AG08395 (cell line): ENCODE data around the gene GABRA4.

Experiments
- DNase-seq: peaks from one replicate; pipeline ENCODE4 v3.0.0; 2012; ENCODE audit warnings: mixed read lengths, low spot score

Gene GABRA4

GRCh38 chr4:46927201-46927600, 66.2 kb downstream of the GABRA4 start:
- no peak for DNase-seq

DNA sequence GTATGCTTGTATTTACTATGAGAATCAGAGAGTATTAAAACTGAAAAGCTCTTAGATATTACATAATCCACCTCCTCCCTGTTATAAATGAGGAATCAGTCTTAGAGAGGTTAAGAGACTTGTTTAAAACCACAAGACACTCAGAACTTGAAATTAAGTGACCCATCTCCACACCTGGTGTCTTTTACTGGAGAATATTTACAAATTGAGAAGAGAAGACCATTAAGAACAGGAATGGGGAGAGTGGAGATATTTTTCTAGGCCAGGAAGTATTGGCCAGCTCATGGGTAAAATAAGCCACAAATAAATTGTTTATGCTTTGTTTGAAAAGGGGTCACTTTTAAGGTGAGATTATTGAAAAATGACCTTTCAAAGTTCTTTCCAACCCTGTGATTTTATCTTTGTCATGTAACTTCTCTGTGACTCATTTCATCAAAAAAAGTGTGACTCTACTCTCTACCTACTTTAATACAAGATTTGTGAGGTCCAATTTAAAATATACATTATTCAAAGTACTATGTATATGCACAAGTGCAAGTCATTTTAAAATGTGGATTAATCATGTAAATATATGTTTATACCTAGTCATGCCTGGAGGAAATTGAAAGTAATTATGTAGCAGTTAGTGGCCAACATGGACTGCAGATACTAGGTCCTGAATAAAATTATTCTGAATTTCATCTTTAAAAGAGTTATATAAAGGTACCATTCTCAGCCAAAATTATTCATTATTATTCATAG, 68.4 kb downstream of the GABRA4 start:
- no peak for DNase-seq

DNA sequence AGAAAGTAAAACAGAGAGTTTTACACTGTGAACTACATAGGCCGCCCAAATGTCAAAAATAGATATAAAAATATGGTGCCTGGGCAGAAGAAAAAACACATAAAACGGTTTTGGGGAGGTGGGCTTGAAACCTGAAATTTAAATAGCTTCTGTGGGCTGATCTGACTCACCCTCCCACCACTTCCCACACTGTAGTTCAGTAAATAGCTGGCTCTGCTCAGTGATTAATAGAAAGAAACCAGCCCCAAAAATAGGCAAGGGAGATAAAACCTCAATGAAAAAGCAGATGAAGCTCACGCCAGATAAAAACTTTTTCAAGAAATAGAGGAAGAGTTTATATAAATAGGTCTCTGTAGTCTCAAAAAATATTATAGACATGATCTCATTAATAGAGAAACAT, 71.2 kb downstream of the GABRA4 start:
- no peak for DNase-seq

DNA sequence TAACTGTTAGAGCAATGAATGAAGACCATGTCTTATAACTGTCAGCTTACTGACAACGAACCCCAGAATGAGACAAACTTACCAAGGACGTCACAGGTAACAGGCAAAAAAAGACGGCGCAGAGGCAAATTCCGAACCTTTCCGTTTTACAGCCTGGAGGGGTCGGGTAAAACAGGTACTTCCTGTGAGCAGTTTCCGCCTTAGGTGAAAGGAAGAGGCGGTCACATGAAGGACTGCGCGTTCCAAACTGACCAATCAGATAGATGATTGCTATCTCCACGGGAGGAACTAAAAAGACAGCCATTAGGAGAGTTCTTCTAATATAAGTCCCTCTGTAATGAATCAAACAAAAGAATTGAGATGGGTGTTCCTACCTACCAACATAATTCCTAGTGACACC, 84.3 kb downstream of the GABRA4 start, which contains the start of gene COX7B2:
Gene COX7B2, minus strand, starts transcription at position 168 of the 400 bp plus-strand sequence. CDS start 174,053 bp downstream, outside the sequence.
- DNase-seq, result no peak

DNA sequence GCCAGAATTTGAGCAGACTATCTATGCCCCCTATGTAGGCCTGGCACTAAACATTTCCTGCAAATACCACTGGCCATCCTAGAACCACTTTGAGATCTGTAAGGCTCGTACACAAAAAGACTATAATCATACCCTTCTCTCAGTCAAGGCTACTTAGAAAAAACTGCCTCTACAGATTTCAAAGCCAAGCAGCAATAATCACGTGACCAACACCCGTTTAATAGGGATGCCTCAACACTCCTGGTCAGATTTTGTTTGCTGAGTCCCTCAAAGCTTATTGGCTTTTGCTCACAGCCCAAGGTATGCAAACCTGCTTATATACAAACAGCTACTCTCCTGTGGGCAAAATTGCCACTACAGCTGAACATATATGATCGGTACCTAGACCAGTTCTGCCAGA, 85.2 kb downstream of the GABRA4 start:
- no peak for DNase-seq

- DNase-seq, result no peak
Observed at GRCh38 chr4:46900082-46900481, 93.3 kb downstream of the GABRA4 start.

GRCh38 chr4:46894826-46895225, 98.6 kb downstream of the GABRA4 start:
- no peak for DNase-seq

- no peak for DNase-seq
Observed at GRCh38 chr4:46890056-46890455, 103.3 kb downstream of the GABRA4 start.

DNA sequence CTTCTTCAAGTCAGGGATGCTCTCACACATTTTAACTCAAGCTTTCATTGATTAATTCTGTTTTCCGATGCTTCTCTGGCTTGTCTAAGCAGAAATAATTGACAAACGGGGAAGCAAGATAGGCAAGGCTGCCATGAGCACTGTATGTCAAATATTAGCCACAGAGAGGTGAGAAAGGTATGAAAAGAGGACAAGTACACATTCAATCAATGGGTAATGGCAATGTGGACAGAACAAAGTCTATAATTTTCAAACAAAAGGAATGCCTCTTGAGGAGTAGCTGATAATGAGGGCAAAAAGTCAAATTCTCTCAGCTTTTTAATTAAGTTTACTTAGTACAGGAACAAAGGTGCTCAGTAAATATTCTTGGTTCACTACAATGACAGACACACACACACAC, 104.0 kb downstream of the GABRA4 start:
- DNase-seq, result no peak

GRCh38 chr4:46886711-46887110, 106.7 kb downstream of the GABRA4 start:
- DNase-seq, result no peak

- no peak for DNase-seq
Observed at GRCh38 chr4:46878641-46879040, 114.7 kb downstream of the GABRA4 start.

- no peak for DNase-seq
Observed at GRCh38 chr4:46874811-46875210, 118.6 kb downstream of the GABRA4 start.

GRCh38 chr4:46870411-46870810, 123.0 kb downstream of the GABRA4 start:
- DNase-seq, result no peak
